Measurements from ENCODE around the gene STAT5B.

DNA sequence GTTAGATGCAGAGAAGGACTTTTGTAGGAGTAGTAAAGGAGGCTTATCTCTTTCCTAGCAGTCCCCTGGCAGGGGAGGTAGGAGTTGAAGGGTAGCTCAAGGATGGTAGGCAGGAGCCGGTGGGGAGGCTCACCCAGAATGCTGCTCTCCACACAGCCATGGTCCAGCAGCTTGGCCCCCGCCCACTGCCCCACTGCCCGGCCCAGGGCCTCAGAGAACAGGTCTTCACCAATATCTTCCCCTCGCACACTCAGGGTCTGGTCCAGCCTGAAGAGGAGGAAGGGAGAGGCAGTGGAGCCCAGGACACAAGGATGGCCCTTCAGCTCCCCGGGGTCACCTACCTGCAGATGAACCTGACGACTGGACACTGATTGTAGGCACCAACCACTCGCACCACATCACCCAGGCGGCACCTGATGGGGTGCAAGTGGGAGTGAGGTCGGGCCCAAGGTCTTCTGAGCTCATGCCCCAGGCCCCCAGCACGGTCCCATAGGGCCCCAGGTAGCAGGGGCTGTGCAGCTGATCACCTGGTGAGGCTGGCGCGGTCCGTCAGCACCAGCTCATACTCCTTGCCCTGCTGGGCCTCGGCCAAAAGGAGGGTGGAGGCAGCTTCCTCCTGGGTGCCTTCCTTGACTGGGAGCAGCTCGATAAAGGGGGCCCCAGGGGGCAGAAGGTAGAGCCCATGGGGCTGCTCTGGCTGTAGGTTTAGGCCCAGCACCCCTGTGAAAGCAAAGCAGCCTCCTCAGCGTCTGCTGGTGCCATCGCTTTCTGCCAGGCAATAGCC is 85.5 kb downstream of the STAT5B start:
- TF ChIP-seq, protein P1, sequence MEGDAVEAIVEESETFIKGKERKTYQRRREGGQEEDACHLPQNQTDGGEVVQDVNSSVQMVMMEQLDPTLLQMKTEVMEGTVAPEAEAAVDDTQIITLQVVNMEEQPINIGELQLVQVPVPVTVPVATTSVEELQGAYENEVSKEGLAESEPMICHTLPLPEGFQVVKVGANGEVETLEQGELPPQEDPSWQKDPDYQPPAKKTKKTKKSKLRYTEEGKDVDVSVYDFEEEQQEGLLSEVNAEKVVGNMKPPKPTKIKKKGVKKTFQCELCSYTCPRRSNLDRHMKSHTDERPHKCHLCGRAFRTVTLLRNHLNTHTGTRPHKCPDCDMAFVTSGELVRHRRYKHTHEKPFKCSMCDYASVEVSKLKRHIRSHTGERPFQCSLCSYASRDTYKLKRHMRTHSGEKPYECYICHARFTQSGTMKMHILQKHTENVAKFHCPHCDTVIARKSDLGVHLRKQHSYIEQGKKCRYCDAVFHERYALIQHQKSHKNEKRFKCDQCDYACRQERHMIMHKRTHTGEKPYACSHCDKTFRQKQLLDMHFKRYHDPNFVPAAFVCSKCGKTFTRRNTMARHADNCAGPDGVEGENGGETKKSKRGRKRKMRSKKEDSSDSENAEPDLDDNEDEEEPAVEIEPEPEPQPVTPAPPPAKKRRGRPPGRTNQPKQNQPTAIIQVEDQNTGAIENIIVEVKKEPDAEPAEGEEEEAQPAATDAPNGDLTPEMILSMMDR (conservative IDR thresholded peaks at IDR 0.05 in 1 of 2, IDR thresholded peaks at IDR 0.05 in 1 of 2; ENCODE audit: low read depth in 1 of 2, low read length in 2 of 2): no peak
- TF ChIP-seq EZH2 (IDR thresholded peaks at IDR 0.05; ENCODE audit: low read length, missing control alignments): no peak

Data from fibroblast of lung (primary cell).